Measurements from ENCODE around the gene CHST8.

CHST8 gene

DNA sequence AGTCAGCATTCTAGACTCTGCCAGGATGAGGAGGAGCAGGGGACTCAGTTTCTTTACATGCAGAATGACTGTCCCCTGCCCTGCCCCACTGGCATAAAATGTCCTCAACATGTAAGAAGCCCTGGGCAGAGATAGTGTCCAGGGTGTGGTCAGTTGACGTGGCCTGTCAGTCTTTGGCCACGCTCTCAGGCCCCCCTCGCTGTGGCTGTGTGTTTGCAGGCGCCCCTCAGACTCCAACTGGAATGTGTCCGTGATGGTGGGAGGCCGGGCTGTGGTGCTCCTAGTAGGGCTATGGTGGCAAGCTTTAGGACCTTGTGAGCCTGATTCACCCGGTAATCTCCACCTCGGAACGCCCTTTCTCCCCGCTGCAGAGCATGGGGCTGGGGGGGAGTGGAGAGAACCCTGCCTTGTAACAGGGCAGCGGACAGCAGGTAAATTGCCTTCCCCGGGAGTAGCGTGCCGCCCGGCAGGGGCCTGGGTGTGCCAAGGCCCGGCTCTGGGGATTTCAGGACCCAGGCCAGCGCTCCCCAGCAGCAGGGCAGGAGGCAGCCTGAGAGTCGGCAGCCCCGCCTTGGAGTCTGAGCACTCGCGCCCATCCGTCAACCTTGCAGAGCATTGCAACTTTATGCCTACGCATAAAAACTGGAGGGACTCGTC, 62.3 kb downstream of the CHST8 start:
- no peak overlapping the region for H2AFZ ChIP-seq (ENCODE audit: low read depth, low read length, severe bottlenecking)
- no peaks in the 10 kb centered on the region for H3K27me3 ChIP-seq (ENCODE audit: low read length)
- no peak overlapping the region for H3K9ac ChIP-seq (ENCODE audit: low read length)
- H4K20me1 ChIP-seq (ENCODE audit: low read depth, low read length), result no peaks in the 10 kb centered on the region
- no peak overlapping the region for H3K4me2 ChIP-seq (ENCODE audit: low read depth, low read length, poor library complexity, severe bottlenecking)
- TF ChIP-seq, protein P1, sequence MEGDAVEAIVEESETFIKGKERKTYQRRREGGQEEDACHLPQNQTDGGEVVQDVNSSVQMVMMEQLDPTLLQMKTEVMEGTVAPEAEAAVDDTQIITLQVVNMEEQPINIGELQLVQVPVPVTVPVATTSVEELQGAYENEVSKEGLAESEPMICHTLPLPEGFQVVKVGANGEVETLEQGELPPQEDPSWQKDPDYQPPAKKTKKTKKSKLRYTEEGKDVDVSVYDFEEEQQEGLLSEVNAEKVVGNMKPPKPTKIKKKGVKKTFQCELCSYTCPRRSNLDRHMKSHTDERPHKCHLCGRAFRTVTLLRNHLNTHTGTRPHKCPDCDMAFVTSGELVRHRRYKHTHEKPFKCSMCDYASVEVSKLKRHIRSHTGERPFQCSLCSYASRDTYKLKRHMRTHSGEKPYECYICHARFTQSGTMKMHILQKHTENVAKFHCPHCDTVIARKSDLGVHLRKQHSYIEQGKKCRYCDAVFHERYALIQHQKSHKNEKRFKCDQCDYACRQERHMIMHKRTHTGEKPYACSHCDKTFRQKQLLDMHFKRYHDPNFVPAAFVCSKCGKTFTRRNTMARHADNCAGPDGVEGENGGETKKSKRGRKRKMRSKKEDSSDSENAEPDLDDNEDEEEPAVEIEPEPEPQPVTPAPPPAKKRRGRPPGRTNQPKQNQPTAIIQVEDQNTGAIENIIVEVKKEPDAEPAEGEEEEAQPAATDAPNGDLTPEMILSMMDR (IDR thresholded peaks at IDR 0.05; ENCODE audit: insufficient read depth, low read length, poor library complexity, severe bottlenecking), result no peak
- no peak for TF ChIP-seq EZH2phosphoT487 (conservative IDR thresholded peaks at IDR 0.05; ENCODE audit: low read length)
- no peaks in the 10 kb centered on the region for H3K36me3 ChIP-seq (ENCODE audit: low read length)
- no peaks in the 10 kb centered on the region for H3F3A ChIP-seq (ENCODE audit: insufficient read depth)
- H3K9me3 ChIP-seq (ENCODE audit: insufficient read depth, low read length), result no peaks in the 10 kb centered on the region
- H3K79me2 ChIP-seq (ENCODE audit: insufficient read depth, low read length), result no peaks in the 10 kb centered on the region
- no peaks in the 10 kb centered on the region for H3K9me2 ChIP-seq (replicated peaks; ENCODE audit: insufficient read depth, low read length)
- no peak overlapping the region for H3K4me3 ChIP-seq (ENCODE audit: insufficient read depth, low read length, poor library complexity, severe bottlenecking)
- no peak overlapping the region for H3K27ac ChIP-seq (ENCODE audit: low read depth, low read length)

DNA sequence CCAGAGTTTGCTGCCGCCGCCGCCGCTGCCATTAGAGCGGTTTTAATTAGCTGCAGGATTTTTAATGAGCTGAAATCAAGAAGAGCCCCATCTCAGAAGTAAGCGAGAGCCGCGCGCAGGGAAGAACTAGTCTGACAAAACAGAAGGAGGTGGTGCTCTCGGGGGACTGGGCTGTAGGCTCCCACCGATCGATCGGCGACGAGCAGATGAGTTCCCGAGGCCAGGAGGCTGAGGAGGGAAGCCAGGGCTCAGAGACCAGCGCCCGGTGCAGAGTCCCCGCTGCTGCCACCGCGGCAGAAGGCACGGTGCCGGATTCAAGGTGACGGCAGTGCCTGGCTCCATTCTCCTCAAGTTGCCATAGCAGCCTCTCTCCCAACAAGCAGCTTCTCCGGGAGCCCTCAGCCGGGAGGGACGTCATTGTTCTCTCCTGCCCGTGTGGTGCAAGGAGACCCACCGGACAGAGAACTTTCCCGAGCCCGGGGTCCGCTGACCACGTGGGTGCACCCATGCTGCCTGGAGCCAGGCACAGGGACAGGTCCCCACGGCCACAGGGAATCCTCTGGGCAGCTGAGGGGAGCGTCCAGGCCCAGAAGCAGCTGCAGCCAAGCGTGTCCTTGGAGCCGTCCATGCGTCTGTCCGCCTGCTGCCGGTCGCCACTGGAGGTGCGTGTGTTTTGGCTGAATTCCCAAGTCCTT, 62.9 kb downstream of the CHST8 start:
- H3K4me2 ChIP-seq (ENCODE audit: low read depth, low read length, poor library complexity, severe bottlenecking), result no peak overlapping the region
- H3K9me2 ChIP-seq (replicated peaks; ENCODE audit: insufficient read depth, low read length), result no peaks in the 10 kb centered on the region

DNA sequence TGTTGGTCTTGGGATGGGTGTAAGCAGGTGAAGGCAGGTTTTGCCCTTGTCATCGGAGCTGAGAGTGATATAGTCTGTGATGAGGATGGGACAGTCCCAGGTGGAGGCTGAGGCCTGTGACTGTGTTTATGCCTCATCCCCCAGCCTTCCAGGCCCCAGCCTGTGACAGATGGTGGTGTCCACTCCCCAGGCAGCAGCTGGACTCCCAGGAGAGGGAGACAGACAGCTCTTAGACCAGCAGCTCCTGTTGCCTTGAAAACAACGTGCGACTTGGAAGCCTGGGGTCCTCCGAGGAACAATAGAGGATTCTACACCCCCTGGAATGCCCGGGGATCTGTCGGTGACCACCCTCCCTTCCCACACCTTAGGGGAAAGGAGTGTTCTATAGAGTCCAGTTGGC, 63.8 kb downstream of the CHST8 start:
- Histone ChIP-seq H2AFZ (ENCODE audit: low read depth, low read length, severe bottlenecking) (no peak overlapping the region), H3K79me2 (ENCODE audit: insufficient read depth, low read length) (no peaks in the 10 kb centered on the region), H3K36me3 (ENCODE audit: low read length) (no peaks in the 10 kb centered on the region), H3K9me2 (replicated peaks; ENCODE audit: insufficient read depth, low read length) (no peaks in the 10 kb centered on the region), H3K9me3 (ENCODE audit: insufficient read depth, low read length) (no peaks in the 10 kb centered on the region), H3K4me2 (ENCODE audit: low read depth, low read length, poor library complexity, severe bottlenecking) (no peak overlapping the region), H3F3A (ENCODE audit: insufficient read depth) (no peaks in the 10 kb centered on the region), H3K27ac (ENCODE audit: low read depth, low read length) (no peak overlapping the region), H3K4me3 (ENCODE audit: insufficient read depth, low read length, poor library complexity, severe bottlenecking) (no peak overlapping the region), H3K9ac (ENCODE audit: low read length) (no peak overlapping the region), H4K20me1 (ENCODE audit: low read depth, low read length) (no peaks in the 10 kb centered on the region), H3K27me3 (ENCODE audit: low read length) (no peaks in the 10 kb centered on the region)
- TF ChIP-seq, protein P1 (IDR thresholded peaks at IDR 0.05; ENCODE audit: insufficient read depth, low read length, poor library complexity, severe bottlenecking), result no peak
- no peak for TF ChIP-seq EZH2phosphoT487 (conservative IDR thresholded peaks at IDR 0.05; ENCODE audit: low read length)

More for the DNA sequence above, 62.9 kb downstream of the CHST8 start:
- no peaks in the 10 kb centered on the region for H3K36me3 ChIP-seq (ENCODE audit: low read length)
- H3K79me2 ChIP-seq (ENCODE audit: insufficient read depth, low read length), result no peaks in the 10 kb centered on the region
- H2AFZ ChIP-seq (ENCODE audit: low read depth, low read length, severe bottlenecking), result no peak overlapping the region
- H3K9ac ChIP-seq (ENCODE audit: low read length), result no peak overlapping the region
- H3K27me3 ChIP-seq (ENCODE audit: low read length), result no peaks in the 10 kb centered on the region
- no peak for TF ChIP-seq EZH2phosphoT487 (conservative IDR thresholded peaks at IDR 0.05; ENCODE audit: low read length)
- TF ChIP-seq, protein P1 (IDR thresholded peaks at IDR 0.05; ENCODE audit: insufficient read depth, low read length, poor library complexity, severe bottlenecking), result no peak
- no peak overlapping the region for H3K27ac ChIP-seq (ENCODE audit: low read depth, low read length)
- H3K4me3 ChIP-seq (ENCODE audit: insufficient read depth, low read length, poor library complexity, severe bottlenecking), result no peak overlapping the region
- no peaks in the 10 kb centered on the region for H4K20me1 ChIP-seq (ENCODE audit: low read depth, low read length)
- no peaks in the 10 kb centered on the region for H3F3A ChIP-seq (ENCODE audit: insufficient read depth)
- no peaks in the 10 kb centered on the region for H3K9me3 ChIP-seq (ENCODE audit: insufficient read depth, low read length)
